SK-N-SH treated with all-trans-retinoic acid at 6 μM for 48 hours (cell line): ENCODE measurements around the gene NFXL1.

ENCODE experiments used
- ARNTL ChIP-seq: fragments of 450-650 bp; formaldehyde crosslinking; IDR thresholded peaks from 2 replicates; pipeline ENCODE4 v1.5.0; 2020; ENCODE audit warnings: low read depth, mild to moderate bottlenecking, moderate library complexity, borderline replicate concordance
- BACH2 ChIP-seq: fragments of 250-450 bp; sonication (Bioruptor Pico); IDR thresholded peaks from 2 replicates; pipeline ENCODE4 v1.9.0; 2021; ENCODE audit warnings: mild to moderate bottlenecking, borderline replicate concordance
- CSDC2 ChIP-seq: fragments of 250-450 bp; sonication (Bioruptor Pico); IDR thresholded peaks from 2 replicates; pipeline ENCODE4 v1.5.0; 2020; ENCODE audit warnings: mild to moderate bottlenecking, moderate library complexity
- CSRNP3 ChIP-seq: fragments of 250-450 bp; sonication (Bioruptor Pico); IDR thresholded peaks from 2 replicates; pipeline ENCODE4 v1.5.1; 2021; ENCODE audit warnings: mild to moderate bottlenecking, moderate library complexity
- ESRRG ChIP-seq: fragments of 250-450 bp; sonication (Bioruptor Pico); IDR thresholded peaks from 2 replicates; pipeline ENCODE4 v1.6.1; 2021; ENCODE audit warnings: mild to moderate bottlenecking
- PATZ1 ChIP-seq: fragments of 250-450 bp; sonication (Bioruptor Pico); IDR thresholded peaks from 2 replicates; pipeline ENCODE4 v1.8.0; 2020; ENCODE audit warnings: mild to moderate bottlenecking, moderate library complexity, borderline replicate concordance
- SNAI2 ChIP-seq: fragments of 250-450 bp; sonication (Bioruptor Pico); IDR thresholded peaks from 2 replicates; pipeline ENCODE4 v1.5.0; 2020; ENCODE audit warnings: mild to moderate bottlenecking, moderate library complexity
- ZFP30 ChIP-seq: fragments of 450-650 bp; formaldehyde crosslinking; IDR thresholded peaks from 2 replicates; pipeline ENCODE4 v1.5.0; 2022; ENCODE audit warnings: mild to moderate bottlenecking, moderate library complexity
- TF ChIP-seq, protein P1 (sequence below): fragments of 250-450 bp; sonication (Bioruptor Pico); IDR thresholded peaks from 2 replicates; pipeline ENCODE4 v1.5.1; 2020; ENCODE audit warnings: low read depth, mild to moderate bottlenecking, moderate library complexity

DNA sequence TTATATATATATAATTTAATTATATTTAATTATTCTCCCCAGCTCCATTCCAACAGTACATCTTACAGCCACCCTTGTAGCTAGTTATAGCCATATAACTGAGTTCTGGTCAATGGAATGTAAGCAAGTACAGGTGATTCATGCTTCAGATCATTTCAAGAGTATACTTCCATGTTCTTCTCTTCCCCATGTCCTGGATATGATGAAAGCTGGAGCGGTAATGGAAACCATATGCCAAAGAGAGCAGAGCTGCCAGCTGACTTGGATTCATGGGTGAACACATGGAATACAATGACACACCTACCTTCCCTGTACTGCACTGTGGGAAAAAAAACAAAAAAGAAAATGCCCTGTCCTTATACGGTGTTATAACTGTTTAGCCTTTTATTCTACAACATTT, 59.0 kb downstream of the NFXL1 start:
- TF ChIP-seq CSDC2 (CRISPR knock-in tag) (no peak), ESRRG (no peak), ARNTL (CRISPR knock-in tag) (no peak), PATZ1 (no peak), ZFP30 (CRISPR knock-in tag) (no peak), CSRNP3 (CRISPR knock-in tag) (no peak), SNAI2 (CRISPR knock-in tag) (no peak), BACH2 (no peak)
- TF ChIP-seq, protein P1, sequence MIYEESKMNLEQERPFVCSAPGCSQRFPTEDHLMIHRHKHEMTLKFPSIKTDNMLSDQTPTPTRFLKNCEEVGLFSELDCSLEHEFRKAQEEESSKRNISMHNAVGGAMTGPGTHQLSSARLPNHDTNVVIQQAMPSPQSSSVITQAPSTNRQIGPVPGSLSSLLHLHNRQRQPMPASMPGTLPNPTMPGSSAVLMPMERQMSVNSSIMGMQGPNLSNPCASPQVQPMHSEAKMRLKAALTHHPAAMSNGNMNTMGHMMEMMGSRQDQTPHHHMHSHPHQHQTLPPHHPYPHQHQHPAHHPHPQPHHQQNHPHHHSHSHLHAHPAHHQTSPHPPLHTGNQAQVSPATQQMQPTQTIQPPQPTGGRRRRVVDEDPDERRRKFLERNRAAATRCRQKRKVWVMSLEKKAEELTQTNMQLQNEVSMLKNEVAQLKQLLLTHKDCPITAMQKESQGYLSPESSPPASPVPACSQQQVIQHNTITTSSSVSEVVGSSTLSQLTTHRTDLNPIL = no peak
